HL-60 (cell line): ENCODE data around the gene PTX4.

Experiments
- CTCF ChIP-seq: IDR thresholded peaks from one replicate; pipeline ENCODE4 v1.5.1; 2011; ENCODE audit warnings: low read length, control low read depth, inconsistent platforms; ENCODE audit not compliant: insufficient read depth
- POLR2AphosphoS5 ChIP-seq: IDR thresholded peaks from 2 replicates; pipeline ENCODE4 v1.6.1; 2012; ENCODE audit warnings: low read depth
- SPI1 ChIP-seq: IDR thresholded peaks from 2 replicates; pipeline ENCODE4 v1.6.1; 2012; ENCODE audit warnings: low read depth, mild to moderate bottlenecking, borderline replicate concordance

- TF ChIP-seq CTCF: no peak
- TF ChIP-seq POLR2AphosphoS5: no peak
- TF ChIP-seq SPI1: no peak
These were observed 11.2 kb upstream of the PTX4 start for GRCh38 chr16:1499756-1500464.
